SJCRH30 (cell line): Measurements from ENCODE around the gene PNMA6A. TPM values are rescaled to one million over a fixed set of nuclear protein-coding genes. Genes with fewer than 3 reads are reported as not detected.
"Not testable (repeated sequence)": the region's sequence is repeated elsewhere in the genome, so short reads cannot be mapped to it uniquely, and the experiment has no call there.

Experiments
- DNase-seq, 2 experiments: peaks; one replicate each; pipeline ENCODE4 v3.0.0-alpha.2; 2015 to 2020
- H3K27ac ChIP-seq: fragments of 250-450 bp; sonication (Bioruptor Pico); 2 replicates; pipeline ENCODE4 v1.5.1; 2020; ENCODE audit warnings: mild to moderate bottlenecking, moderate library complexity
- H3K27me3 ChIP-seq: fragments of 250-450 bp; sonication (Bioruptor Pico); 2 replicates; pipeline ENCODE4 v1.5.1; 2020; ENCODE audit warnings: mild to moderate bottlenecking, moderate library complexity
- H3K36me3 ChIP-seq: fragments of 250-450 bp; sonication (Bioruptor Pico); 2 replicates; pipeline ENCODE4 v1.5.1; 2020; ENCODE audit warnings: mild to moderate bottlenecking, moderate library complexity
- H3K4me1 ChIP-seq: fragments of 250-450 bp; sonication (Bioruptor Pico); 2 replicates; pipeline ENCODE4 v1.5.1; 2020; ENCODE audit warnings: mild to moderate bottlenecking, moderate library complexity
- H3K4me3 ChIP-seq: fragments of 250-450 bp; sonication (Bioruptor Pico); 2 replicates; pipeline ENCODE4 v1.5.1; 2020; ENCODE audit warnings: mild to moderate bottlenecking, moderate library complexity
- H3K9me3 ChIP-seq: fragments of 250-450 bp; sonication (Bioruptor Pico); replicated peaks from 2 replicates; pipeline ENCODE4 v1.5.1; 2020; ENCODE audit warnings: mild to moderate bottlenecking, moderate library complexity
- total RNA-seq: library from RNA; depleted of rRNA; stranded (reverse); fragments of >200 nt; shearing (Covaris generic); gene quantifications from 2 replicates; pipeline ENCODE4 v1.2.3, GENCODE V29; 2014

Gene PNMA6A
- total RNA-seq, 1 experiment from 2014 or later: not detected

- H3K4me1 ChIP-seq: no peaks in the 10 kb centered on the region
- H3K9me3 ChIP-seq: no peaks in the 10 kb centered on the region
- no peak for DNase-seq
- H3K4me3 ChIP-seq: no peak overlapping the region
- H3K27me3 ChIP-seq: no peaks in the 10 kb centered on the region
- H3K27ac ChIP-seq: no peak overlapping the region
- H3K36me3 ChIP-seq: no peaks in the 10 kb centered on the region
Measured at GRCh38 chrX:153063315-153063714, 8.9 kb upstream of the PNMA6A start.

- Histone ChIP-seq H3K27me3 (no peaks in the 10 kb centered on the region), H3K9me3 (no peaks in the 10 kb centered on the region), H3K4me1 (no peaks in the 10 kb centered on the region), H3K27ac (no peak overlapping the region), H3K36me3 (no peaks in the 10 kb centered on the region), H3K4me3 (no peak overlapping the region)
- no peak for DNase-seq
Measured at GRCh38 chrX:153064061-153064460, 8.2 kb upstream of the PNMA6A start.

- DNase-seq: no peak
- Histone ChIP-seq H3K36me3 (no peaks in the 10 kb centered on the region), H3K4me3 (no peak overlapping the region), H3K27me3 (no peaks in the 10 kb centered on the region), H3K27ac (no peak overlapping the region), H3K4me1 (no peaks in the 10 kb centered on the region), H3K9me3 (no peaks in the 10 kb centered on the region)
Measured at GRCh38 chrX:153065389-153065788, 6.9 kb upstream of the PNMA6A start.

GRCh38 chrX:153066402-153066801 lies 5.9 kb upstream of the PNMA6A start:
- not testable (repeated sequence) for H3K9me3 ChIP-seq

GRCh38 chrX:153073331-153073730 lies 1.1 kb downstream of the PNMA6A start:
- not testable (repeated sequence) for H3K36me3 ChIP-seq, H3K27ac ChIP-seq, H3K4me3 ChIP-seq, H3K27me3 ChIP-seq, H3K4me1 ChIP-seq, DNase-seq, H3K9me3 ChIP-seq

More at GRCh38 chrX:153066402-153066801, 5.9 kb upstream of the PNMA6A start:
- H3K4me1 ChIP-seq, DNase-seq, H3K27me3 ChIP-seq, H3K27ac ChIP-seq, H3K4me3 ChIP-seq, H3K36me3 ChIP-seq: not testable (repeated sequence)

- Histone ChIP-seq H3K27ac (no peak overlapping the region), H3K36me3 (no peaks in the 10 kb centered on the region), H3K9me3 (no peaks in the 10 kb centered on the region), H3K27me3 (no peaks in the 10 kb centered on the region), H3K4me3 (no peak overlapping the region), H3K4me1 (no peaks in the 10 kb centered on the region)
- DNase-seq: no peak
Measured at GRCh38 chrX:153074262-153074899, 2.1 kb downstream of the PNMA6A start.

GRCh38 chrX:153074935-153075334 lies 2.7 kb downstream of the PNMA6A start:
- Histone ChIP-seq H3K9me3 (no peaks in the 10 kb centered on the region), H3K27ac (no peak overlapping the region), H3K36me3 (no peaks in the 10 kb centered on the region), H3K4me1 (no peaks in the 10 kb centered on the region), H3K4me3 (no peak overlapping the region), H3K27me3 (no peaks in the 10 kb centered on the region)
- DNase-seq: no peak

GRCh38 chrX:153075366-153075765 lies 3.1 kb downstream of the PNMA6A start:
- H3K27me3 ChIP-seq: no peaks in the 10 kb centered on the region
- no peaks in the 10 kb centered on the region for H3K9me3 ChIP-seq
- H3K4me1 ChIP-seq: no peaks in the 10 kb centered on the region
- no peak overlapping the region for H3K27ac ChIP-seq
- no peak for DNase-seq
- no peaks in the 10 kb centered on the region for H3K36me3 ChIP-seq
- no peak overlapping the region for H3K4me3 ChIP-seq

- not testable (repeated sequence) for H3K9me3 ChIP-seq, H3K36me3 ChIP-seq, H3K4me3 ChIP-seq, H3K4me1 ChIP-seq, DNase-seq, H3K27ac ChIP-seq, H3K27me3 ChIP-seq
Measured at GRCh38 chrX:153077437-153078135, 5.3 kb downstream of the PNMA6A start.

- not testable (repeated sequence) for H3K4me1 ChIP-seq, H3K36me3 ChIP-seq, H3K27me3 ChIP-seq, H3K27ac ChIP-seq, H3K4me3 ChIP-seq, DNase-seq, H3K9me3 ChIP-seq
Measured at GRCh38 chrX:153083238-153083923, 11.1 kb downstream of the PNMA6A start.

- no peak for DNase-seq
- no peaks in the 10 kb centered on the region for H3K4me1 ChIP-seq
- H3K36me3 ChIP-seq: no peaks in the 10 kb centered on the region
- no peaks in the 10 kb centered on the region for H3K9me3 ChIP-seq
- H3K27ac ChIP-seq: no peak overlapping the region
- H3K27me3 ChIP-seq: no peaks in the 10 kb centered on the region
- H3K4me3 ChIP-seq: no peak overlapping the region
Measured at GRCh38 chrX:153102418-153102817, 30.2 kb downstream of the PNMA6A start.

- not testable (repeated sequence) for H3K27ac ChIP-seq, H3K27me3 ChIP-seq, H3K4me3 ChIP-seq, H3K4me1 ChIP-seq, DNase-seq, H3K9me3 ChIP-seq, H3K36me3 ChIP-seq
Measured at GRCh38 chrX:153104959-153105358, 32.7 kb downstream of the PNMA6A start.

- not testable (repeated sequence) for DNase-seq, H3K4me1 ChIP-seq, H3K9me3 ChIP-seq, H3K4me3 ChIP-seq, H3K36me3 ChIP-seq, H3K27ac ChIP-seq, H3K27me3 ChIP-seq
Measured at GRCh38 chrX:153106092-153106801, 34.0 kb downstream of the PNMA6A start.

GRCh38 chrX:153110735-153111134 lies 38.5 kb downstream of the PNMA6A start:
- not testable (repeated sequence) for H3K36me3 ChIP-seq, H3K9me3 ChIP-seq, H3K4me3 ChIP-seq, H3K27ac ChIP-seq, H3K27me3 ChIP-seq, DNase-seq, H3K4me1 ChIP-seq

GRCh38 chrX:153113851-153114250 lies 41.6 kb downstream of the PNMA6A start:
- H3K9me3 ChIP-seq, DNase-seq, H3K4me3 ChIP-seq, H3K4me1 ChIP-seq, H3K36me3 ChIP-seq, H3K27ac ChIP-seq, H3K27me3 ChIP-seq: not testable (repeated sequence)
